HG03095 (cell line): Measurements from ENCODE around the gene TMEM43.

ENCODE experiments used
- ATAC-seq: cut with Tn5 transposase; IDR thresholded peaks from one replicate; pipeline ENCODE4 v1.9.1; 2021; ENCODE audit warnings: moderate library complexity; ENCODE audit not compliant: unreplicated experiment

The TMEM43 gene

DNA sequence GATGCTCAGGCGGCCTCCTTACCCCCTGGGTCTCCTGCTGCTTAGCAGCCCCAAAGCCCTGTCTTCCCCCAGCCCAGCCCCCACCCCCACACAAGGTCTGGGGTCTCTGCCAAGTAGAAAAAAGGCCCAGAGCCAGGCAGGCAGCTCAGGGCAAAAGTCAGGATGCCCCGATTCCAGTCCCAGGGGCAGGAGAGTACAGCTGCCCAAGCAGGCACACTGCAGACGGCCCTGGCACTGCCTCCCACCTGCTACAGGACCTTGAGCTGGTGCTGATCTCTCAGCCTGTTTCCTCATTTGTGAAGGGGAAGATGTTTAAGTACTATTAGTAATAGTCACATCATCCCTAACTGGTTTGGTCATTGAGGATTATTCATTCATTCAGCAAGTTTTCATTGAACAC lies 12.6 kb downstream of the TMEM43 start:
- no peak for ATAC-seq

DNA sequence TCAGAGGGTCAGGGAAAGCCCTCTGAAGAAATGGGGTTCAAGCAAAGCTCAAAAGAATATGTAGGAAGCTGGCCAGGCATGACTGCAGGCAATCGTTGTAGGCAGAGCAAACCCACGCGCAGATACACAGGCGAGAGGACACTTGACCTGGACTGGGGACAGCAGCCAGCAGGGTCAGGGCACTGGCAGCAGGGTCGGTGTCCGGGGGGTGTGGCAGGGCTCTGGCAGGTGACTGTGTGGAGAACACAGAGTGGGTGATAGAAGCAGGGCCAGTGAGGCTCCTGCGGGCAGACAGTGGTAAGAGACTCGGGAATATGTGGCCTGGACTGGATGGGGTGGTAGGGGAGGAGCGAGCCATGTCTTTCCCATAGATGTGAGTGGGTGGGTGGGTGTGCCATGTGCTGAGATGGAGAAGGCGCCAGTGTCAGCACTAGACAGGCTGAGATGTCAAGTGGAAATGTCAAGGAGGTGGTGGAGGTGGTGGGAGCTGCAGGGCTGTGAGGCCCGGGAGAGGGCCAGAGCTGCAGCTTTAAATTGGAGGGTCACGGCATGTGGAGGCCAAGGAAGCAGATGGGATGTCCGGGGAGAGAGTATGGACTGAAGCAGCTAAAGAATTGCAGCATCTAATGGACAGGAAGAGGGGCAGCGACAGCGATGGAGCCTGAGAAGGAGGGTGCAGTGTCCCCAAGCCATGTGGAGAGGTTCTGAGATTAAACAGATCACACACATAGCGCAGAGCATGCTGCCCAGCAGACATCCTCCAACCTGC lies 13.4 kb downstream of the TMEM43 start:
- no peak for ATAC-seq

- no peak for ATAC-seq
These were observed 14.2 kb downstream of the TMEM43 start for GRCh38 chr3:14138878-14139655.

DNA sequence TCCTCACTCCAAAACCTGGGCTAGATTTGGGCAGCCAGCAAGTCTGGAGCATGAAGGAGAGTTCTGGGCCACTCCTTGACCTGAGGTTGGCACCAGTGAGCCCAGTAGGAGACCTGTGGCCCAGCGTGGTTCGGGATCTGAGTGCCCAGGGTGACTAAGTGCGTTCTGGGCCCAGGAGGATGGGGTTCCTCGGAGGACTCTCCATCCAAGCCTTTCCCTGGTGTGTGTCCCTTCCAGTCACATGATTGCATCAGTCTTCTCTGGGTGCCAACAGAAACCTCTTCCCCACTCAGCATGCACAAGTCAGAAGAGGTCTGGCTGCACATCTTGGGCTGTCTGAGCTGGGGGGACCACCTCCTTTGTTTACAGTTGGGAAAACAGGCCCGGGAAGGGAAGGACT lies 14.9 kb downstream of the TMEM43 start:
- no peak for ATAC-seq

- ATAC-seq: no peak
These were observed 15.8 kb downstream of the TMEM43 start for GRCh38 chr3:14140668-14141067.

- no peak for ATAC-seq
These were observed 16.3 kb downstream of the TMEM43 start for GRCh38 chr3:14141144-14141543.

- ATAC-seq: no peak
These were observed 16.9 kb downstream of the TMEM43 start for GRCh38 chr3:14141602-14142341.

- ATAC-seq: no peak
These were observed 17.9 kb downstream of the TMEM43 start for GRCh38 chr3:14142567-14143270.

GRCh38 chr3:14143271-14144225 lies 18.7 kb downstream of the TMEM43 start:
- no peak for ATAC-seq

DNA sequence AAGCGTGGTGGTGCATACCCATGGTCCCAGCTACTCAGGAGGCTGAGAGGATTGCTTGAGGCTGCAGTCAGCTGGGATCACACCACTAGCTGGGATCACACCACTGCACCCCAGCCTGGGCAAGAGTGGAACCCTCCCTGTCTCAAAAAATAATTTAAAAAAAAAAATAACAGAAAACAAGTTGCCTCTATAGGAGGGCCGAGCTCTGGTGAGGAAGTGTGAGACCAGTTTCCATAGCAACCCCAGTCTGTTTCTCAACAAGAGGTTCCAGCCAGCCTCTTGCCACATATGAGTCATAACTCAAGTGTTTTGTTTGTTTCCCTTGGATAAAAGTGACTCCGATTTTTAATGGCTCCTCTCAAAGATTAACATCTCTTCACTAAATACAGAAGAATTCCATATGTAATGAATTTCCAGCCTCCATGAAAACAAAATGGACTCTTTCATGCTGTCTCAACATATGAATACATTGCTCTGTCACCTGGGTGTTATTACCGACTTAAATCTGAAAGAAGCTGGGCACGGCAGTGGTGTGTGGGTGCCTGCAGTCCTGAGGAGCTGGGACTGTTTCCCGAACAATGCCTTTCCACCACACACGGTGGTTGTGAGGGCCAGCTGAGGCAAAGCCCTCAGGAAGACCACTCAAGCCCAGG lies 19.7 kb downstream of the TMEM43 start:
- ATAC-seq: peak; percentile 92

DNA sequence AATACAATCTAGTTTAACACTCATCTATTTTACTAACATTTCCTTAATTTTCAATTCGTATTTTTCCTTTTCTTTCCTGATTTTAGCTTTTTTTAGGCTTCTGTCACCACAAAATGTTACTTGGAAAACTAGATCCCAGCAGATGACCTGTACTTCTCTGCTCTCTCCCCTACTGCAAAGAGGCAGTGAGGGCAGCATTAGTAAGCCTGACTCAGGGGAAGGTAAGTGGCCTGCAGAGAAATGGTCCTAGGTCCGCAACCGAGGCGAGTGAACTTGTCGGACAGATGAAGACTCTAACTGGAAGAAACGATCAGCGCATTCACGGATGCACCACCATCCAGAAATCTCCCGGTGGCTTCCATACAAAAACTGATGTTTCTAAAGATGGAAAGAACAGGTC lies 20.4 kb downstream of the TMEM43 start:
- ATAC-seq: no peak

GRCh38 chr3:14145670-14146380 lies 21.0 kb downstream of the TMEM43 start:
- no peak for ATAC-seq

GRCh38 chr3:14146381-14147065 lies 21.7 kb downstream of the TMEM43 start:
- ATAC-seq: no peak

DNA sequence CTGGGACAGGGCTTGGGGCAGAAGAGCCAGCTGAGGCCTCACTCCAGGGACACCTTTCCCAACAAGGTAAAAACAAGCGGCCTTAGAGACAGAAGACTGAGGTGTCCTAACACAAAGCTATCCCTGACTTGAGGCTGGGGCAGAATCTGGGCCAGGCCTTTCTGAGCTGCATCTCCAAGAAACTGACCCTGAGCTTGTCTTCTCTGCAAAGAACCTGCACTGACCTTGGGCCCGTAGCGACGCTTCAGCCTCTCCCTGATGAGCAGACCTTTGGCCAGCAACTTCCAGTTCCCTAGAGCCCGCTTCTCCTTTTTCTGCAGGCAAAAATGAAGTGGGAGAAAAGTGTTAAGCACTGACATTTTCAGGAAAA lies 22.2 kb downstream of the TMEM43 start:
- no peak for ATAC-seq

- ATAC-seq: no peak
These were observed 22.8 kb downstream of the TMEM43 start for GRCh38 chr3:14147617-14148016.

GRCh38 chr3:14148041-14148985 lies 23.5 kb downstream of the TMEM43 start:
- ATAC-seq: no peak

DNA sequence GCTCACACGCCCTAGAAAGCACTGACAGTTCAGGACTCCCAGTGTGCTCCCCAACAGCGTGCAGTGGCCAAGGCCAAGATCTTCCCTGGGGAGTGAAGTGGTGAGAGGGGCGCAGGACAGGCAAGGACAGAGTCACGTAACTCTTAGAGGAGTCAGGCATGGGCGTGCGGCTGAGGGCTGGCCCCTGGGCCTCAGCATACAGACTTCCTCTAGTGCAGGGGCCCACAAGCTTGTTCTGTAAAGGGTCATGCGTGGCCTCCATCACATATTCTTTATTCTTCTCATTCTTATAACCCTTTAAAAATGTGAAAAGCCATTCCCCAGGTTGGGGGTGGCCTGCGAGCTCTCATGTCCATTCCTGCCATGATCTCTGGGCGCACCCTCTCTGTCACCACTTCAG lies 25.2 kb downstream of the TMEM43 start:
- no peak for ATAC-seq
